Bronchial epithelial cell (primary cell): Measurements from ENCODE around the gene PHC2. TPM values are rescaled to one million over a fixed set of nuclear protein-coding genes. Genes with fewer than 3 reads are reported as not detected.

ENCODE experiments used
- DNase-seq: peaks from one replicate; pipeline ENCODE4 v3.0.0-alpha.2; 2010; ENCODE audit warnings: low read depth
- FAIRE-seq: peaks from 2 replicates; lab custom pipeline; 2011; peaks lifted over from hg19 to GRCh38; lab: Jason Lieb, UNC
- H3K27me3 ChIP-seq: 2 replicates; pipeline ENCODE4 v1.5.1; 2011; ENCODE audit warnings: low read length; ENCODE audit not compliant: control insufficient read depth, insufficient read depth
- H3K36me3 ChIP-seq: 2 replicates; pipeline ENCODE4 v1.5.1; 2011; ENCODE audit warnings: low read length; ENCODE audit not compliant: control insufficient read depth, insufficient read depth
- H3K4me3 ChIP-seq: 2 replicates; pipeline ENCODE4 v1.5.1; 2011; ENCODE audit warnings: mild to moderate bottlenecking, low read depth, low read length, control low read depth
- total RNA-seq: library from RNA; depleted of rRNA; stranded (reverse); fragments of >200 nt; gene quantifications from 2 replicates; pipeline ENCODE4 v1.2.1, GENCODE V29; 2014
- TF ChIP-seq, protein P1 (sequence below): IDR thresholded peaks from 2 replicates; pipeline ENCODE4 v1.5.1; 2011; ENCODE audit warnings: mild to moderate bottlenecking, moderate library complexity, low read length, control low read depth, inconsistent platforms; ENCODE audit not compliant: insufficient read depth, severe bottlenecking

The PHC2 gene
- total RNA-seq, 1 donor from 2014 or later = 32.1 TPM

DNA sequence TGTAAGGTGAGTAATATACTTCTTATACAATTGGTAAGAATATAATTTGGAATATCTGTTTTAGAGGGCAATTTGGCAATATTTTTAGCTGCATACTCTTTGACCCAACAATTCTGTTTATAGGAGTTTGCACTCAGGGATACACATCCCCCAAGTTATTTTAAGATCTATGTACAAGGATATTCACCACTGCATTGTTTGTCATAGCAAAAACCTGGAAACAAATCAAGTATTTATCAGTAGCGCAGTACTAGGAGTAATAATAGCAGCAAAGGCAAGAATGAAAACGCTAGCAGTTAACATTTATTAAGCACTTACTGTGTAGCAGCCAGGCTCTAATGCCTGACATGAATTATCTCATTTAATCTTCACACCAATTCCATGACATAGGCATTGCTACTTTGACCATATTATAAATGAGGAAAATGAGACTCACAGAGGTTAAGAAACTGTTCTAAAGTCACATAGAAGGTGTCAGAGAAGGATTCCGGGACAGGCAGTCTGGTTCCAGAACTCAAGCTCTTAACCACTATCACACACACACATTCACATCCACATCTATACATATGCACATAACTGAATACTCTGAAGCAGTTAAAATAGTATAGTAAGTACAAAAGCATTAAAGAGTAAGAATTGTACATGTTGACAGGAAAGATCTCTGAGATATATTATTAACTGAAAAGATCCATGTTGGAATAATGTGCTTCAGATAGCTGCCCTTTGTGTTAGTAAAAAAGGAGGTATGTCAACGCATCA, 30.6 kb downstream of the PHC2 start:
- Histone ChIP-seq H3K27me3 (no peaks in the 10 kb centered on the region), H3K4me3 (no peak overlapping the region), H3K36me3 (no peaks in the 10 kb centered on the region)
- FAIRE-seq = no peak
- DNase-seq = no peak
- TF ChIP-seq, protein P1, sequence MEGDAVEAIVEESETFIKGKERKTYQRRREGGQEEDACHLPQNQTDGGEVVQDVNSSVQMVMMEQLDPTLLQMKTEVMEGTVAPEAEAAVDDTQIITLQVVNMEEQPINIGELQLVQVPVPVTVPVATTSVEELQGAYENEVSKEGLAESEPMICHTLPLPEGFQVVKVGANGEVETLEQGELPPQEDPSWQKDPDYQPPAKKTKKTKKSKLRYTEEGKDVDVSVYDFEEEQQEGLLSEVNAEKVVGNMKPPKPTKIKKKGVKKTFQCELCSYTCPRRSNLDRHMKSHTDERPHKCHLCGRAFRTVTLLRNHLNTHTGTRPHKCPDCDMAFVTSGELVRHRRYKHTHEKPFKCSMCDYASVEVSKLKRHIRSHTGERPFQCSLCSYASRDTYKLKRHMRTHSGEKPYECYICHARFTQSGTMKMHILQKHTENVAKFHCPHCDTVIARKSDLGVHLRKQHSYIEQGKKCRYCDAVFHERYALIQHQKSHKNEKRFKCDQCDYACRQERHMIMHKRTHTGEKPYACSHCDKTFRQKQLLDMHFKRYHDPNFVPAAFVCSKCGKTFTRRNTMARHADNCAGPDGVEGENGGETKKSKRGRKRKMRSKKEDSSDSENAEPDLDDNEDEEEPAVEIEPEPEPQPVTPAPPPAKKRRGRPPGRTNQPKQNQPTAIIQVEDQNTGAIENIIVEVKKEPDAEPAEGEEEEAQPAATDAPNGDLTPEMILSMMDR = no peak

DNA sequence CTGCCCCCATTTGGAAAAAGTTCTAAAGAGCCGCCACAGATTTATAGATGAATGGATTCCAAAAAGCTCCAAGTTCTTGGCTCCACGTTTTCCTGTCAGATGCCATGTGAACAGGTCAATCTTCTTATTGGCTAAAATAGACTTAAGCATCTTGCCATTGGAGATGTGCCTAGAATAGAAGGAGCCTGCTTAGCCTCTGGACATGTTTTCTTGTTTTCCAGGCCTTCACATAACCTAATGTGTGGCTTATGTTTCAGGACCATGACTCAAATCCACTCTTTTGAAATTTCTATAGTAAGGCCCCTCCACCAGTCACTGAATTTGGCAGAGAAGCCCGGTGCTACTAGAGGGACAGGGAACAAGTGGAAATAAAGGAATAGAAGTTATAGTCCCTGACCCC, 31.5 kb downstream of the PHC2 start:
- FAIRE-seq (no peak), DNase-seq (no peak)
- Histone ChIP-seq H3K36me3 (no peaks in the 10 kb centered on the region), H3K4me3 (no peak overlapping the region), H3K27me3 (no peaks in the 10 kb centered on the region)
- TF ChIP-seq, protein P1 = no peak

DNA sequence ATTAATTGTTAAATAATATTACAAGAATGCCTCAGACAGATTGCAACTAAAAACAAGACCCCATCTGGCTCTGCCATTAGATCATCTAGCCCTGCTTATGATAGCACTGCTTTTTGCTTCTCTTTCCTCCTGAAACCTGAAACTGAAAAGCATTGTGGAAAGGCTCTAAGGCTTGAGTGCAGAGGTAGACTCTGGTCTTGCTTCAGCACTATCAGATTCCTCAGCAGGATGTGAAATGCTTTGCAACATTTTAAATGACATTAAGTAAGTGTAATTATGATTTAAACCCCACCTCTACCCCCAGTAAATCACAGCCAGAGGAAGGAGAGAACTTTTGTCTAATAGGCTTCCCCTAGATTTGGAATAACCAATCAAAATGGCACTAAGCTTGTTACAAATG, 32.9 kb downstream of the PHC2 start:
- FAIRE-seq = no peak
- no peak for DNase-seq
- TF ChIP-seq, protein P1 = no peak
- Histone ChIP-seq H3K36me3 (no peaks in the 10 kb centered on the region), H3K4me3 (no peak overlapping the region), H3K27me3 (no peaks in the 10 kb centered on the region)

DNA sequence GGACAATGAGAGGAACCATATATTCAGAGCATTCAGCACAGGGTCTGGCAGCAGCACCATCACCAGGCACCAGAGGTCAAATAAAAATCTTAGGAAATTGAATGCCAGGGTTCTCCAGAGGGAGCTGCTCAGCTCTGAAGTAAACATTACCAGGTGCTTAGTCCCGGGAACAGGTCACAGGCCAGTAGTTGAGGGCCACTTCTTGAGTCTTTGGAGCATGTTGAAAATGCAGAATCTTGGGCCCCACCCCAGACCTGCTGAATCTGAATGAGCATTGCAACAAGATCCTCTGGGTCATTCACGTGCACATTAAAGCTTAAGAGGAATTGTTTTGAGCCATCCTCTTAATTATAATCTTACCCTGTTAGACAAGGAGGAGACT, 33.8 kb downstream of the PHC2 start:
- Histone ChIP-seq H3K36me3 (no peaks in the 10 kb centered on the region), H3K27me3 (no peaks in the 10 kb centered on the region), H3K4me3 (no peak overlapping the region)
- TF ChIP-seq, protein P1 = no peak
- DNase-seq = no peak
- no peak for FAIRE-seq

DNA sequence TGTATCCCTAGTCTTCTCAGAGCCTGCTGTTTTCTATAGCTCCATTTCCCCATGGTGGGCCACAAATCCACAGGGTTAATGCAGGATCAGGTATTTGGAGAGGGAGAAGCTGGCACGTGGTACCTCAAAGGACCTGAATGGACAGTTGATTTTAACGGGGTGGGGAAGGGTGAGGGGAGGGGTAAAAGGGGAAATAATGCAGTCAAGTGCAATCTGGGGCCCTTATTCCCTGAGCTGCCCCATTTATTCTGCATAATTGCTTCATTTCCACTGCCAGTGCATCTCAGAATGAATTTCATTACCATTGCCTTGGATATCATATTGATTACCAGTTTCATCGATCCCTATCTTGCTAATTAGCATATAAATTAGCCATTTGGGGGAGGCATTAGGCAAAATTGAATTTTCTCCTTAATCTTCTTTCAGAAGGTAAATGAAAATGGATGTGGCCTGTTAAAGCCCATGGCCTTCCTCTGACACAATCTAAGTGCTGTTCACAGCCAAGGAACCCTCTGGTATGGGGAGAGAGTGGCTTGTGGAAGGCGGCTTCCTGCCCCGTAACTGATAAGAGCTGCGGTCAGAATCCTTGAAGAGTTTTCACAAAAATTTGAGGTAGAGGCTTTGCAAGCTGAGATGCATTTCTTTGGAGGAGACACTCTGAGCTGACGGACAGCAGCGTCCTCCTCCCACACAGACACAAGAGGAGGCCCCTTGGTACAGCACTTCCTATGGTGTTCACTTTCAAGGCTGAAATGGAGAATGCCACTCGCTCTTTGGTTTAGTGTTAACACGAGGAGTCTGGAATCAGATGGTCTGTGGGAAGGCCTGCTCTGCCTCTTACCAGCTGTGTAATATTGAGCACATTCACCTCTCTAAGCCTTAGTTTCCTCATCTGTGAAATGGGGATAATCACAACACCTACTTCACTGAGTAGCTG, 34.4 kb downstream of the PHC2 start:
- TF ChIP-seq, protein P1 = no peak

More for the DNA sequence above, 34.4 kb downstream of the PHC2 start:
- DNase-seq (no peak), FAIRE-seq (no peak)
- Histone ChIP-seq H3K36me3 (no peaks in the 10 kb centered on the region), H3K4me3 (no peak overlapping the region), H3K27me3 (no peaks in the 10 kb centered on the region)
